Measurements from ENCODE around the gene COG5.

DNA sequence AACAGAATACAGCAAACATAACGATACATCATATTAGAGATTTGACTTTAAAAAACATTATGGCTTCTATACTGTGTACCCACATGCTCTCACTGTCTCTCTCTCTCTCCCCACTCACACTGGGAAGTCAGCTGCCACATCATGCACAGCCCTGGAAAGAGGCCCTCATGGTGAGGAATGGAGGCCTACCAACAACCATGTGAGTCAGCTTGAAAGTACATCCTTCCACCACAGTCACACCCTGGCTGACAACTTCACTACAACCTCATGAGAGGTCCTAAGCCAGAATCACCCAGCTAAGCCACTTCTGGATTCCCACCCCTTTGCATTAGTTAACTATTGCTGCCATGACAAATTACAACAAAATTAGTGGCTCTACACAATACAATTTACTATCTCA is 117.2 kb downstream of the COG5 start:
- TF ChIP-seq GATA3 (IDR thresholded peaks at IDR 0.05; ENCODE audit: low read depth, low read length) (no peak), GATA2 (IDR thresholded peaks at IDR 0.05; ENCODE audit: low read depth, low read length) (no peak)
